ENCODE data around the gene RNF187.
"Not testable (repeated sequence)": the region's sequence is repeated elsewhere in the genome, so short reads cannot be mapped to it uniquely, and the experiment has no call there.

Gene RNF187

GRCh38 chr1:228490120-228491078 lies 3.2 kb downstream of the RNF187 start:
- Mint-ChIP-seq H3K27me3 (no peaks in the 10 kb centered on the region), H3K4me1 (peaks cover 30% of the 10 kb centered on the region), H3K9me3 (no peaks in the 10 kb centered on the region), H3K36me3 (ENCODE audit: low read depth) (peaks cover 33% of the 10 kb centered on the region), H3K4me3 (peak overlapping the region; percentile 16), H3K27ac (peak overlapping the region; percentile 67)
- ATAC-seq (no peak), DNase-seq (no peak)

- no peak for ATAC-seq
- peaks cover 31% of the 10 kb centered on the region for H3K36me3 Mint-ChIP-seq (ENCODE audit: low read depth)
- H3K9me3 Mint-ChIP-seq: no peaks in the 10 kb centered on the region
- DNase-seq: no peak
- no peak overlapping the region for H3K27ac Mint-ChIP-seq
- no peak overlapping the region for H3K4me3 Mint-ChIP-seq
- peaks cover 32% of the 10 kb centered on the region for H3K4me1 Mint-ChIP-seq
- no peaks in the 10 kb centered on the region for H3K27me3 Mint-ChIP-seq
Measured at GRCh38 chr1:228493141-228494043, 6.2 kb downstream of the RNF187 start.

GRCh38 chr1:228494044-228494353 lies 6.8 kb downstream of the RNF187 start:
- DNase-seq: no peak
- no peak overlapping the region for H3K4me3 Mint-ChIP-seq
- ATAC-seq: no peak
- no peaks in the 10 kb centered on the region for H3K27me3 Mint-ChIP-seq
- H3K4me1 Mint-ChIP-seq: peaks cover 26% of the 10 kb centered on the region
- peaks cover 31% of the 10 kb centered on the region for H3K36me3 Mint-ChIP-seq (ENCODE audit: low read depth)
- no peaks in the 10 kb centered on the region for H3K9me3 Mint-ChIP-seq
- H3K27ac Mint-ChIP-seq: no peak overlapping the region

- no peaks in the 10 kb centered on the region for H3K27me3 Mint-ChIP-seq
- no peak for DNase-seq
- ATAC-seq: no peak
- peaks cover 33% of the 10 kb centered on the region for H3K36me3 Mint-ChIP-seq (ENCODE audit: low read depth)
- no peak overlapping the region for H3K27ac Mint-ChIP-seq
- H3K4me3 Mint-ChIP-seq: no peak overlapping the region
- no peaks in the 10 kb centered on the region for H3K9me3 Mint-ChIP-seq
- peaks cover 23% of the 10 kb centered on the region for H3K4me1 Mint-ChIP-seq
Measured at GRCh38 chr1:228494391-228494790, 7.2 kb downstream of the RNF187 start.

GRCh38 chr1:228494970-228495853 lies 8.0 kb downstream of the RNF187 start:
- H3K4me1 Mint-ChIP-seq: peaks cover 22% of the 10 kb centered on the region
- H3K27ac Mint-ChIP-seq: no peak overlapping the region
- H3K9me3 Mint-ChIP-seq: no peaks in the 10 kb centered on the region
- DNase-seq: no peak
- peaks cover 27% of the 10 kb centered on the region for H3K36me3 Mint-ChIP-seq (ENCODE audit: low read depth)
- H3K27me3 Mint-ChIP-seq: no peaks in the 10 kb centered on the region
- no peak overlapping the region for H3K4me3 Mint-ChIP-seq
- no peak for ATAC-seq

- Mint-ChIP-seq H3K4me1 (peaks cover 25% of the 10 kb centered on the region), H3K36me3 (ENCODE audit: low read depth) (peaks cover 21% of the 10 kb centered on the region)
- no peak for ATAC-seq
Measured at GRCh38 chr1:228496084-228496483, 8.9 kb downstream of the RNF187 start.

GRCh38 chr1:228496494-228496893 lies 9.3 kb downstream of the RNF187 start:
- Mint-ChIP-seq H3K4me1 (peaks cover 29% of the 10 kb centered on the region), H3K27me3 (no peaks in the 10 kb centered on the region), H3K9me3 (no peaks in the 10 kb centered on the region), H3K36me3 (ENCODE audit: low read depth) (peaks cover 20% of the 10 kb centered on the region), H3K4me3 (no peak overlapping the region), H3K27ac (no peak overlapping the region)
- ATAC-seq (no peak), DNase-seq (no peak)

More at GRCh38 chr1:228496084-228496483, 8.9 kb downstream of the RNF187 start:
- no peak for DNase-seq
- Mint-ChIP-seq H3K27ac (no peak overlapping the region), H3K27me3 (no peaks in the 10 kb centered on the region), H3K4me3 (no peak overlapping the region), H3K9me3 (no peaks in the 10 kb centered on the region)

GRCh38 chr1:228497206-228497605 lies 10.0 kb downstream of the RNF187 start:
- H3K27me3 Mint-ChIP-seq: no peaks in the 10 kb centered on the region
- peaks cover 32% of the 10 kb centered on the region for H3K4me1 Mint-ChIP-seq
- DNase-seq (no peak), ATAC-seq (no peak)
- no peak overlapping the region for H3K27ac Mint-ChIP-seq
- H3K4me3 Mint-ChIP-seq: no peak overlapping the region
- no peaks in the 10 kb centered on the region for H3K9me3 Mint-ChIP-seq
- H3K36me3 Mint-ChIP-seq (ENCODE audit: low read depth): peaks cover 14% of the 10 kb centered on the region

GRCh38 chr1:228497817-228498216 lies 10.6 kb downstream of the RNF187 start:
- Mint-ChIP-seq H3K27ac (no peak overlapping the region), H3K4me1 (peaks cover 32% of the 10 kb centered on the region), H3K4me3 (no peak overlapping the region), H3K27me3 (no peaks in the 10 kb centered on the region), H3K9me3 (no peaks in the 10 kb centered on the region), H3K36me3 (ENCODE audit: low read depth) (peaks cover 12% of the 10 kb centered on the region)
- ATAC-seq (no peak), DNase-seq (no peak)

GRCh38 chr1:228500143-228500734 lies 13.1 kb downstream of the RNF187 start:
- Mint-ChIP-seq H3K4me3 (peak overlapping the region; percentile 53), H3K27ac (peak overlapping the region; percentile 66), H3K36me3 (ENCODE audit: low read depth) (peaks cover 5% of the 10 kb centered on the region), H3K27me3 (no peaks in the 10 kb centered on the region), H3K4me1 (peaks cover 32% of the 10 kb centered on the region), H3K9me3 (no peaks in the 10 kb centered on the region)
- ATAC-seq (no peak), DNase-seq (no peak)

GRCh38 chr1:228500901-228501871 lies 14.0 kb downstream of the RNF187 start:
- no peaks in the 10 kb centered on the region for H3K9me3 Mint-ChIP-seq
- H3K27ac Mint-ChIP-seq: peak overlapping the region; percentile 66
- peak overlapping the region; percentile 53 for H3K4me3 Mint-ChIP-seq
- H3K36me3 Mint-ChIP-seq (ENCODE audit: low read depth): peaks cover 5% of the 10 kb centered on the region
- ATAC-seq (peak; percentile 98), DNase-seq (peak; percentile 90)
- H3K27me3 Mint-ChIP-seq: no peaks in the 10 kb centered on the region
- peaks cover 29% of the 10 kb centered on the region for H3K4me1 Mint-ChIP-seq

GRCh38 chr1:228502522-228502921 lies 15.3 kb downstream of the RNF187 start:
- Mint-ChIP-seq H3K36me3 (ENCODE audit: low read depth) (peaks cover 5% of the 10 kb centered on the region), H3K4me1 (peaks cover 26% of the 10 kb centered on the region), H3K9me3 (no peaks in the 10 kb centered on the region), H3K27me3 (peaks cover 3% of the 10 kb centered on the region), H3K27ac (no peak overlapping the region), H3K4me3 (no peak overlapping the region)
- ATAC-seq: no peak
- DNase-seq: no peak

- H3K27me3 Mint-ChIP-seq; ATAC-seq; H3K36me3 Mint-ChIP-seq (ENCODE audit: low read depth); H3K27ac Mint-ChIP-seq; H3K4me3 Mint-ChIP-seq; H3K9me3 Mint-ChIP-seq; DNase-seq: not testable (repeated sequence)
- H3K4me1 Mint-ChIP-seq: peaks cover 11% of the 10 kb centered on the region
Measured at GRCh38 chr1:228505944-228506343, 18.8 kb downstream of the RNF187 start.
